H9 (cell line): ENCODE data around the gene MED9. TPM values are rescaled to one million over a fixed set of nuclear protein-coding genes. Genes with fewer than 3 reads are reported as not detected.

ENCODE experiments used
- DNase-seq: peaks from one replicate; pipeline ENCODE4 v3.0.0-alpha.2; 2017
- H2AFZ ChIP-seq: one replicate; pipeline ENCODE4 v1.6.1; 2013; ENCODE audit warnings: mild to moderate bottlenecking, low read length, control low read depth, moderate library complexity
- H2AK5ac ChIP-seq: 2 replicates; pipeline ENCODE4 v1.6.1; 2013; ENCODE audit warnings: low read length, control low read depth, mixed read lengths; ENCODE audit not compliant: insufficient read length
- H2BK120ac ChIP-seq: one replicate; pipeline ENCODE4 v1.6.1; 2013; ENCODE audit warnings: low read depth, mild to moderate bottlenecking, low read length, control low read depth, inconsistent platforms; ENCODE audit not compliant: poor library complexity, severe bottlenecking
- H2BK12ac ChIP-seq: 2 replicates; pipeline ENCODE4 v1.6.1; 2013; ENCODE audit warnings: low read length, control low read depth, mixed read lengths, low read depth; ENCODE audit not compliant: insufficient read length
- H2BK15ac ChIP-seq: 2 replicates; pipeline ENCODE4 v1.6.1; 2013; ENCODE audit warnings: low read depth, low read length, control low read depth
- H2BK20ac ChIP-seq: one replicate; pipeline ENCODE4 v1.6.1; 2013; ENCODE audit warnings: low read depth, mild to moderate bottlenecking, low read length, control low read depth, inconsistent platforms; ENCODE audit not compliant: poor library complexity, severe bottlenecking
- H2BK5ac ChIP-seq: 2 replicates; pipeline ENCODE4 v1.6.1; 2013; ENCODE audit warnings: low read length, control low read depth, mixed read lengths; ENCODE audit not compliant: insufficient read length
- H3K14ac ChIP-seq: 2 replicates; pipeline ENCODE4 v1.6.1; 2013; ENCODE audit warnings: low read length, control low read depth; ENCODE audit not compliant: insufficient read depth
- H3K18ac ChIP-seq: 2 replicates; pipeline ENCODE4 v1.6.1; 2013; ENCODE audit warnings: low read depth, mild to moderate bottlenecking, mixed read lengths, low read length, control low read depth; ENCODE audit not compliant: insufficient read length
- H3K23ac ChIP-seq: 2 replicates; pipeline ENCODE4 v1.6.1; 2013; ENCODE audit warnings: low read length, control low read depth, mixed read lengths, low read depth; ENCODE audit not compliant: insufficient read length
- H3K23me2 ChIP-seq: 2 replicates; pipeline ENCODE4 v1.6.1; 2013; ENCODE audit warnings: low read depth, mild to moderate bottlenecking, mixed read lengths, low read length, control low read depth; ENCODE audit not compliant: insufficient read length, poor library complexity, severe bottlenecking
- H3K27ac ChIP-seq: 2 replicates; pipeline ENCODE4 v1.5.1; 2013; ENCODE audit warnings: low read length, control low read depth, mixed read lengths, low read depth; ENCODE audit not compliant: insufficient read length
- H3K27me3 ChIP-seq: 2 replicates; pipeline ENCODE4 v1.6.1; 2013; ENCODE audit warnings: low read length, control low read depth, inconsistent platforms; ENCODE audit not compliant: insufficient read depth
- H3K4ac ChIP-seq: 2 replicates; pipeline ENCODE4 v1.6.1; 2013; ENCODE audit warnings: low read depth, mild to moderate bottlenecking, control low read depth, inconsistent platforms, low read length, moderate library complexity
- H3K4me1 ChIP-seq: 2 replicates; pipeline ENCODE4 v1.6.1; 2013; ENCODE audit warnings: low read length, control low read depth, inconsistent platforms; ENCODE audit not compliant: insufficient read depth
- H3K4me2 ChIP-seq: 2 replicates; pipeline ENCODE4 v1.6.1; 2013; ENCODE audit warnings: low read length, control low read depth, mixed read lengths; ENCODE audit not compliant: insufficient read length, insufficient read depth
- H3K56ac ChIP-seq: 2 replicates; pipeline ENCODE4 v1.6.1; 2013; ENCODE audit warnings: low read depth, mild to moderate bottlenecking, mixed read lengths, low read length, control low read depth; ENCODE audit not compliant: insufficient read length
- H3K79me1 ChIP-seq: 2 replicates; pipeline ENCODE4 v1.6.1; 2013; ENCODE audit warnings: low read depth, mild to moderate bottlenecking, moderate library complexity, low read length, control low read depth, inconsistent platforms; ENCODE audit not compliant: insufficient read depth, poor library complexity, severe bottlenecking
- H3K79me2 ChIP-seq: 2 replicates; pipeline ENCODE4 v1.6.1; 2013; ENCODE audit warnings: low read length, control low read depth, inconsistent platforms; ENCODE audit not compliant: insufficient read depth
- H3K9ac ChIP-seq: 2 replicates; pipeline ENCODE4 v1.6.1; 2013; ENCODE audit warnings: low read length, control low read depth, mixed read lengths; ENCODE audit not compliant: insufficient read length; ENCODE audit errors: extremely low read depth
- H3K9me3 ChIP-seq: one replicate; pipeline ENCODE4 v1.6.1; 2013; ENCODE audit warnings: low read depth, low read length, inconsistent platforms; ENCODE audit not compliant: control insufficient read depth
- H3T11ph ChIP-seq: one replicate; pipeline ENCODE4 v1.6.1; 2013; ENCODE audit warnings: mild to moderate bottlenecking, low read length, control low read depth, inconsistent platforms
- H4K20me1 ChIP-seq: one replicate; pipeline ENCODE4 v1.6.1; 2013; ENCODE audit not compliant: control insufficient read depth, insufficient read length, insufficient read depth
- H4K5ac ChIP-seq: 2 replicates; pipeline ENCODE4 v1.6.1; 2013; ENCODE audit warnings: low read depth, mild to moderate bottlenecking, mixed read lengths, low read length, control low read depth; ENCODE audit not compliant: insufficient read length
- H4K8ac ChIP-seq: replicated peaks from 2 replicates; pipeline ENCODE4 v1.6.1; 2013; ENCODE audit warnings: low read length, control low read depth, mixed read lengths, low read depth; ENCODE audit not compliant: insufficient read length
- H4K91ac ChIP-seq: 2 replicates; pipeline ENCODE4 v1.6.1; 2013; ENCODE audit warnings: low read depth, mild to moderate bottlenecking, moderate library complexity, mixed read lengths, low read length, control low read depth; ENCODE audit not compliant: insufficient read length
- H3K27ac Mint-ChIP-seq, 3 experiments: 2 replicates in 2 of 3; 3 replicates in 1 of 3; pipeline ENCODE4 v1.8.0; 2020 to 2021; ENCODE audit warnings: mixed read lengths in 3 of 3, mild to moderate bottlenecking in 1 of 3, moderate library complexity in 1 of 3
- H3K27me3 Mint-ChIP-seq: 2 replicates; pipeline ENCODE4 v1.8.0; 2021; ENCODE audit warnings: low read depth, mild to moderate bottlenecking, moderate library complexity, mixed read lengths
- H3K36me3 Mint-ChIP-seq, 3 experiments: 2 replicates in 2 of 3; 3 replicates in 1 of 3; pipeline ENCODE4 v1.8.0; 2020 to 2021; ENCODE audit warnings: low read depth in 3 of 3, mixed read lengths in 3 of 3; ENCODE audit not compliant: insufficient read depth in 1 of 3
- H3K4me1 Mint-ChIP-seq, 2 experiments: 2 replicates each; pipeline ENCODE4 v1.8.0; 2020; ENCODE audit warnings: mixed read lengths in 2 of 2
- H3K4me3 Mint-ChIP-seq, 2 experiments: 2 replicates in 1 of 2; 3 replicates in 1 of 2; pipeline ENCODE4 v1.8.0; 2020 to 2021; ENCODE audit warnings: mild to moderate bottlenecking in 2 of 2, mixed read lengths in 2 of 2, moderate library complexity in 1 of 2
- H3K9me3 Mint-ChIP-seq, 2 experiments: 2 replicates in 1 of 2; 3 replicates in 1 of 2; pipeline ENCODE4 v1.8.0; 2020; ENCODE audit warnings: mild to moderate bottlenecking in 2 of 2, mixed read lengths in 2 of 2, moderate library complexity in 1 of 2
- CTCF ChIP-seq: fragments of 200-600 bp; sonication (generic); conservative IDR thresholded peaks from 3 replicates; pipeline ENCODE4 v1.8.0; 2021; ENCODE audit warnings: antibody characterized with exemption, mild to moderate bottlenecking
- WGBS: extraction: QIAGEN DNeasy Blood & Tissue Kit; methylation state at CpG from one replicate; pipeline ENCODE4 v1.1.7; 2013; ENCODE audit warnings: missing lambda C conversion rate, low lambda C conversion rate, mixed read lengths; ENCODE audit not compliant: insufficient read length; ENCODE audit errors: extremely low coverage; 5-methylcytosine and 5-hydroxymethylcytosine counted together
- total RNA-seq: library from RNA; stranded (reverse); gene quantifications from 2 replicates; pipeline ENCODE4 v1.2.1, GENCODE V29; 2021

The MED9 gene
- total RNA-seq, 1 experiment from 2014 or later: 20.0 TPM

DNA sequence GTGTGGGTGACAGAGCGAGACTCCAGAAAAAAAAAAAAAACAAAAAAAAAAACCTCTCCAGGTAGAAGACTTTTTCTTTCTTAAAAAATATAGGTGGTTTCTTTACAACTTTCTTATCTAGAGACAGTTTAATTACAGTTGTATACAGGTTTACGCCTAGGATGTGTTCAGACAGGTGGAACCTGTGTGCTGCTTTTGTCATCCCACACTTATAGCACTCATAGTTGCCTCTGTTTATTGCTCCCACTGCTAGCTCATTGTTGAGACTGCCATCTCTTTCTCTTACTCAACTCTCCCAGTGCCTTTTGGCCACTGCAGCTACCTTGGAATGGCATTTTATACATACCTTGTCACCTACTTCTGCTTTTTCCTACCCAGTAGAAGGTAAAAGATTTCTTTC is 19.1 kb upstream of the MED9 start:
- no peak overlapping the region for H3K4me2 ChIP-seq
- no peaks in the 10 kb centered on the region for H3K79me1 ChIP-seq
- no peak overlapping the region for H3K14ac ChIP-seq
- H2AK5ac ChIP-seq: no peak overlapping the region
- H2BK5ac ChIP-seq: no peak overlapping the region
- H3K27ac Mint-ChIP-seq: no peak overlapping the region
- H4K8ac ChIP-seq: no peak overlapping the region
- H3K23ac ChIP-seq: no peak overlapping the region
- H4K5ac ChIP-seq: no peak overlapping the region
- no CpG with 5 or more reads among the region's 2 CpGs for WGBS
- no peak overlapping the region for H3K18ac ChIP-seq
- no peaks in the 10 kb centered on the region for H3K9me3 ChIP-seq
- no peaks in the 10 kb centered on the region for H4K20me1 ChIP-seq
- H3K36me3 Mint-ChIP-seq: peaks cover 4 to 5% (median 4%) of the 10 kb centered on the region in 3 experiments; a peak in 3 of 7 replicates
- H4K91ac ChIP-seq: no peak overlapping the region
- no peak overlapping the region for H3K56ac ChIP-seq
- H2BK15ac ChIP-seq: no peak overlapping the region
- TF ChIP-seq CTCF: no peak
- H3K9me3 Mint-ChIP-seq: peaks cover 6 to 7% of the 10 kb centered on the region in 2 experiments; a peak in 4 of 5 replicates
- H2AFZ ChIP-seq: no peak overlapping the region
- no peak overlapping the region for H2BK12ac ChIP-seq
- H3K9ac ChIP-seq: no peak overlapping the region
- H2BK20ac ChIP-seq: no peak overlapping the region
- H3K79me2 ChIP-seq: no peaks in the 10 kb centered on the region
- H3K4me1 ChIP-seq: no peaks in the 10 kb centered on the region
- H3K23me2 ChIP-seq: no peaks in the 10 kb centered on the region
- H2BK120ac ChIP-seq: no peak overlapping the region
- H3K4me1 Mint-ChIP-seq: no peaks in the 10 kb centered on the region
- no peaks in the 10 kb centered on the region for H3K27me3 ChIP-seq
- H3K27me3 Mint-ChIP-seq: peaks cover 19% of the 10 kb centered on the region
- no peak for DNase-seq
- H3K27ac ChIP-seq: no peak overlapping the region
- no peak overlapping the region for H3K4ac ChIP-seq
- H3T11ph ChIP-seq: no peak overlapping the region
- no peak overlapping the region for H3K4me3 Mint-ChIP-seq
